ENCODE data around the gene INTS3. TPM values are rescaled to one million over a fixed set of nuclear protein-coding genes. Genes with fewer than 3 reads are reported as not detected.
A peak's percentile ranks its signal among the peaks of the same experiment; 100 is the strongest.

INTS3 gene
- total RNA-seq, 4 donors from 2014 or later, result 31.4 to 55.3 (median 43.5) TPM

GRCh38 chr1:153801028-153801625 is 73.3 kb downstream of the INTS3 start:
- ATAC-seq, result no peak
- H3K27ac ChIP-seq, result peak overlapping the region in 1 of 4 donors; percentile 12
- H3K4me3 ChIP-seq, result no peak overlapping the region
- no peak for TF ChIP-seq POLR2AphosphoS5 (IDR thresholded peaks at IDR 0.05)
- no peak for TF ChIP-seq CTCF (IDR thresholded peaks at IDR 0.05)
- no peak for TF ChIP-seq EP300 (IDR thresholded peaks at IDR 0.05)
- no peak for TF ChIP-seq POLR2A (IDR thresholded peaks at IDR 0.05)
- 100% methylated on average over 1 of the region's 6 CpGs; no CpG with 5 or more reads in 1 of the 2 donors for WGBS, 2 donors (ENCODE audit: low coverage in 1 of 2)
- H3K36me3 ChIP-seq, result peaks cover 0 to 20% of the 10 kb centered on the region in 2 donors
- no peaks in the 10 kb centered on the region for H3K27me3 ChIP-seq
- no peaks in the 10 kb centered on the region for H3K9me3 ChIP-seq
- H3K4me1 ChIP-seq, result peaks cover 0 to 28% (median 0%) of the 10 kb centered on the region in 3 donors

GRCh38 chr1:153801786-153802697 is 74.2 kb downstream of the INTS3 start:
- Histone ChIP-seq H3K27me3 (no peaks in the 10 kb centered on the region), H3K4me3 (no peak overlapping the region), H3K36me3 (peaks cover 0 to 25% of the 10 kb centered on the region in 2 donors), H3K4me1 (peaks cover 0 to 31% (median 0%) of the 10 kb centered on the region in 3 donors), H3K9me3 (no peaks in the 10 kb centered on the region), H3K27ac (peak overlapping the region in 1 of 4 donors; percentile 12)
- ATAC-seq, result no peak
- TF ChIP-seq CTCF (IDR thresholded peaks at IDR 0.05), result no peak
- no peak for TF ChIP-seq POLR2AphosphoS5 (IDR thresholded peaks at IDR 0.05)
- TF ChIP-seq EP300 (IDR thresholded peaks at IDR 0.05), result no peak
- 89% methylated on average over 4 of the region's 7 CpGs; no CpG with 5 or more reads in 1 of the 2 donors for WGBS, 2 donors (ENCODE audit: low coverage in 1 of 2)

GRCh38 chr1:153803470-153804056 is 75.7 kb downstream of the INTS3 start:
- 56 to 57% methylated on average over 1 to 3 of the region's 3 CpGs for WGBS, 2 donors (ENCODE audit: low coverage in 1 of 2)
- H3K4me1 ChIP-seq, result peaks cover 0 to 27% (median 0%) of the 10 kb centered on the region in 3 donors
- H3K27me3 ChIP-seq, result no peaks in the 10 kb centered on the region
- TF ChIP-seq POLR2AphosphoS5 (IDR thresholded peaks at IDR 0.05), result no peak
- no peak for TF ChIP-seq POLR2A (IDR thresholded peaks at IDR 0.05)
- no peak for TF ChIP-seq EP300 (IDR thresholded peaks at IDR 0.05)
- TF ChIP-seq CTCF (IDR thresholded peaks at IDR 0.05), result no peak
- no peaks in the 10 kb centered on the region for H3K9me3 ChIP-seq
- peaks cover 0 to 40% of the 10 kb centered on the region in 2 donors for H3K36me3 ChIP-seq
- no peak for ATAC-seq
- H3K4me3 ChIP-seq, result no peak overlapping the region
- H3K27ac ChIP-seq, result peak overlapping the region in 1 of 4 donors; percentile 13

GRCh38 chr1:153804112-153804511 is 76.3 kb downstream of the INTS3 start:
- WGBS, 2 donors (ENCODE audit: low coverage in 1 of 2), result 50 to 54% methylated on average over 2 of the region's 2 CpGs

More at GRCh38 chr1:153804112-153804511, 76.3 kb downstream of the INTS3 start:
- ATAC-seq, result no peak
- no peaks in the 10 kb centered on the region for H3K27me3 ChIP-seq
- H3K9me3 ChIP-seq, result no peaks in the 10 kb centered on the region
- peaks cover 0 to 27% (median 0%) of the 10 kb centered on the region in 3 donors for H3K4me1 ChIP-seq
- peaks cover 0 to 45% of the 10 kb centered on the region in 2 donors for H3K36me3 ChIP-seq
- peak overlapping the region in 1 of 4 donors; percentile 30 for H3K27ac ChIP-seq
- H3K4me3 ChIP-seq, result no peak overlapping the region
- TF ChIP-seq CTCF (IDR thresholded peaks at IDR 0.05) (no peak), POLR2AphosphoS5 (IDR thresholded peaks at IDR 0.05) (no peak), POLR2A (IDR thresholded peaks at IDR 0.05) (no peak), EP300 (IDR thresholded peaks at IDR 0.05) (no peak)

Measured in gastroesophageal sphincter (tissue), 4 donors.